Endothelial cell (in vitro differentiated cells): ENCODE data around the gene FDCSP. TPM values are rescaled to one million over a fixed set of nuclear protein-coding genes. Genes with fewer than 3 reads are reported as not detected.

ENCODE experiments used
- DNase-seq: peaks from one replicate; pipeline ENCODE4 v3.0.0; 2021; ENCODE audit warnings: low spot score
- H3K27ac Mint-ChIP-seq: one replicate; pipeline ENCODE4 v1.8.0; 2021; ENCODE audit warnings: mixed read lengths, inconsistent platforms; ENCODE audit not compliant: unreplicated experiment
- H3K27me3 Mint-ChIP-seq: one replicate; pipeline ENCODE4 v1.8.0; 2021; ENCODE audit warnings: mild to moderate bottlenecking, moderate library complexity, mixed read lengths, inconsistent platforms; ENCODE audit not compliant: unreplicated experiment
- H3K36me3 Mint-ChIP-seq: one replicate; pipeline ENCODE4 v1.8.0; 2021; ENCODE audit warnings: mild to moderate bottlenecking, low read depth, mixed read lengths, inconsistent platforms; ENCODE audit not compliant: unreplicated experiment
- H3K4me1 Mint-ChIP-seq: one replicate; pipeline ENCODE4 v1.8.0; 2021; ENCODE audit warnings: mild to moderate bottlenecking, mixed read lengths, inconsistent platforms; ENCODE audit not compliant: unreplicated experiment
- H3K4me3 Mint-ChIP-seq: one replicate; pipeline ENCODE4 v1.8.0; 2021; ENCODE audit warnings: mild to moderate bottlenecking, mixed read lengths, inconsistent platforms; ENCODE audit not compliant: unreplicated experiment
- H3K9me3 Mint-ChIP-seq: one replicate; pipeline ENCODE4 v1.8.0; 2021; ENCODE audit warnings: mixed read lengths, inconsistent platforms; ENCODE audit not compliant: unreplicated experiment
- total RNA-seq: library from RNA; stranded (reverse); fragmentation: NEBNext Ultra II Directional; extraction: Animal tissue kit (Norgen Biotek cat#: 25700); gene quantifications from one replicate; pipeline ENCODE4 v1.2.1, GENCODE V29; 2021; ENCODE audit not compliant: unreplicated experiment
- TF ChIP-seq, protein P1 (sequence below): fragments of 200-600 bp; sonication (generic); IDR thresholded peaks from one replicate; pipeline ENCODE4 v1.5.0; 2021; ENCODE audit warnings: antibody characterized with exemption; ENCODE audit not compliant: unreplicated experiment

Gene FDCSP
- total RNA-seq, 1 donor from 2014 or later, result not detected

DNA sequence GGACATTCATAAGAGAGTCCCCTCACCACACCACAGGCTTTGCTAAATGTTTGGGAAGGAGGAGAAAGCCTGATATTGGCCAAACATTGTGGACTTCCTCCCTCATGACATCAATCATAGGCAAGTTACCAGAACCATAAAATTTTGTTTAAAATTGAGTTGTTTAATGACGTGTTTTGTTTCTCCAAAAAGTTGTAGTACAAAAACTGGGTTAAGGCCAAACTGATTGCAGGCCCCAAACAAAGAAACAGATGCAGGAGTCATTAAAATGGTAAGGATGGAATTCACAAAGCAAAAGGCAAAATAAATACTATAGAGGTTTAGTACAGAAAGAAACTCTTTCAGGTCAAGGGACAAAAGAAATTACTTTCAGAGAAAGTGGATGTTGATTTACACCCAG is 34.3 kb upstream of the FDCSP start:
- no peak overlapping the region for H3K27ac Mint-ChIP-seq
- H3K4me3 Mint-ChIP-seq, result no peak overlapping the region
- no peak for DNase-seq
- H3K36me3 Mint-ChIP-seq, result no peaks in the 10 kb centered on the region
- no peaks in the 10 kb centered on the region for H3K4me1 Mint-ChIP-seq
- TF ChIP-seq, protein P1, sequence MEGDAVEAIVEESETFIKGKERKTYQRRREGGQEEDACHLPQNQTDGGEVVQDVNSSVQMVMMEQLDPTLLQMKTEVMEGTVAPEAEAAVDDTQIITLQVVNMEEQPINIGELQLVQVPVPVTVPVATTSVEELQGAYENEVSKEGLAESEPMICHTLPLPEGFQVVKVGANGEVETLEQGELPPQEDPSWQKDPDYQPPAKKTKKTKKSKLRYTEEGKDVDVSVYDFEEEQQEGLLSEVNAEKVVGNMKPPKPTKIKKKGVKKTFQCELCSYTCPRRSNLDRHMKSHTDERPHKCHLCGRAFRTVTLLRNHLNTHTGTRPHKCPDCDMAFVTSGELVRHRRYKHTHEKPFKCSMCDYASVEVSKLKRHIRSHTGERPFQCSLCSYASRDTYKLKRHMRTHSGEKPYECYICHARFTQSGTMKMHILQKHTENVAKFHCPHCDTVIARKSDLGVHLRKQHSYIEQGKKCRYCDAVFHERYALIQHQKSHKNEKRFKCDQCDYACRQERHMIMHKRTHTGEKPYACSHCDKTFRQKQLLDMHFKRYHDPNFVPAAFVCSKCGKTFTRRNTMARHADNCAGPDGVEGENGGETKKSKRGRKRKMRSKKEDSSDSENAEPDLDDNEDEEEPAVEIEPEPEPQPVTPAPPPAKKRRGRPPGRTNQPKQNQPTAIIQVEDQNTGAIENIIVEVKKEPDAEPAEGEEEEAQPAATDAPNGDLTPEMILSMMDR, result no peak
- no peaks in the 10 kb centered on the region for H3K27me3 Mint-ChIP-seq
- H3K9me3 Mint-ChIP-seq, result no peaks in the 10 kb centered on the region

- Mint-ChIP-seq H3K27me3 (no peaks in the 10 kb centered on the region), H3K4me1 (no peaks in the 10 kb centered on the region), H3K36me3 (no peaks in the 10 kb centered on the region), H3K4me3 (no peak overlapping the region), H3K27ac (no peak overlapping the region), H3K9me3 (no peaks in the 10 kb centered on the region)
- TF ChIP-seq, protein P1, result no peak
- DNase-seq, result no peak
These were observed 33.0 kb upstream of the FDCSP start for GRCh38 chr4:70192895-70193294.

GRCh38 chr4:70195425-70195824 is 30.5 kb upstream of the FDCSP start, which contains the start of gene ODAM:
TSS of gene ODAM (plus strand) at chr4:70195725. CDS start at chr4:70196544, 819 bp downstream.
- Mint-ChIP-seq H3K27me3 (no peaks in the 10 kb centered on the region), H3K4me1 (no peaks in the 10 kb centered on the region), H3K27ac (no peak within 1 kb of the TSS), H3K4me3 (no peak within 1 kb of the TSS), H3K36me3 (no peaks in the 10 kb centered on the region), H3K9me3 (no peaks in the 10 kb centered on the region)
- DNase-seq, result no peak
- TF ChIP-seq, protein P1, result no peak

- Mint-ChIP-seq H3K36me3 (no peaks in the 10 kb centered on the region), H3K27me3 (no peaks in the 10 kb centered on the region), H3K9me3 (no peaks in the 10 kb centered on the region), H3K4me1 (no peaks in the 10 kb centered on the region), H3K4me3 (no peak overlapping the region), H3K27ac (no peak overlapping the region)
- no peak for DNase-seq
- TF ChIP-seq, protein P1, result no peak
These were observed 29.1 kb upstream of the FDCSP start for GRCh38 chr4:70196857-70197256.

- Mint-ChIP-seq H3K9me3 (no peaks in the 10 kb centered on the region), H3K36me3 (no peaks in the 10 kb centered on the region), H3K4me1 (no peaks in the 10 kb centered on the region), H3K4me3 (no peak overlapping the region), H3K27ac (no peak overlapping the region), H3K27me3 (no peaks in the 10 kb centered on the region)
- no peak for DNase-seq
- TF ChIP-seq, protein P1, result no peak
These were observed 28.1 kb upstream of the FDCSP start for GRCh38 chr4:70197842-70198241.
